ENCODE measurements around the gene MYOZ3. TPM values are rescaled to one million over a fixed set of nuclear protein-coding genes. Genes with fewer than 3 reads are reported as not detected.

Gene MYOZ3
- total RNA-seq, 1 experiment from 2014 or later: not detected

DNA sequence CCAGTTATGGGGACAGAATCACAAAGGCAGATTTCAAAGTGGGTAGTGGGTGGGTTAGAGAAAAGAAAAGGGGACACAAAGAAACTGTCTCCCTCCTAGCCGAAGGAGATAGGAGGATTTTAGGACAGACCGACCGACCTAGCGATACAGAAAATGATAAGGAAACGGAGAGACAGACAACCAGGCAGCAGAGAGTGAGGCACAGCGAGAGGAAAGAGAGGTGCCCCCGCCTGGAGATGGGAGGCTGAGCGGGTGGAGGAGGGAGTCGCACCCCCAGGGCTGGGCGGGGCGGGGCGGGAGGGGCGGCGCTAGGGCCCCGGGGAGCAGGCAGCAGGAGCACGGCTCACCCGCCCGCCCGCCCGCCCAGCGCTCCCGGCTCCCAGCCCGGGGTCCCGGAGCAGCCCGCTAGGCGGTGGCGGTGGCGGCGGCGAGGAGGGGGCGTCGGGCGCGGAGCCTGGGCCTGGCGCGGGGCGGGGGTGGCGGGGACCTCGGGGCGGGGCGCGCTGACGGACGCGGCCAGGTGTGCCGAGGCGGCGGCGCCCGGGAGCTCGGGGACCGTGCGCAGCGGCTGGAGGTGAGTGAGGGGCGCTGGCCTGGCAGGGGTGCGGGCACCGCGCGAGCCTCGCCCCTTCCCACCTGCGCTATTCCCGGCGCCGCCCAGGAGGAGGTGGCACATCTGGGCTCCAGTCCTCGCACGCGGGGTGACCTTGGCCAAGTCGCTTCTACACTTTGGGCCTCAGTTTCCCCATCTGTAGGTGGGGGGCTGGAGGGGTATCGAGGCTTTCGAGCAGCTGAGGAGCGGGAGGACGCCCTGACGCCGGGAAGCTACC lies 36.5 kb upstream of the MYOZ3 start:
- POLR2A ChIA-PET (ENCODE audit: unreplicated experiment): no interaction called here

DNA sequence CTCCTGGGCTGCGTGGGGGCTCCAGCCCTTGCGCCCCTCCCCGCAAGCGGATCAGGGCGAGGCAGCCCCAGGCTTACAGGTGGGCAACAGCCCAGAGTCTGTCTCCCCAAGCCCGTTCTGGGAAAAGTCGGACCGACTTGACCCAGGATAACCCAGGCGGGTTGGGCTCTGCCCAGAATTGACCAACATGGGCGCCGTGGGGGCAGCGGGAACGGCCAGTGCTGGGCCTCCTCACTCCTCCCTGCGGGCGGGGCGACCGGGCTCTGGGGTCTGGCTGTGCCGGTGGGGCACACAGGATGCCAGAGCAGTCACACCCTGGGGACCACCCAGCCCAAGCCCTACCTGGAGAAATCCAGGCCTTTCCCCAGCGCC lies 35.9 kb upstream of the MYOZ3 start:
- no peak for TF ChIP-seq EZH2 (IDR thresholded peaks at IDR 0.05; ENCODE audit: low read depth)
- TF ChIP-seq, protein P1, sequence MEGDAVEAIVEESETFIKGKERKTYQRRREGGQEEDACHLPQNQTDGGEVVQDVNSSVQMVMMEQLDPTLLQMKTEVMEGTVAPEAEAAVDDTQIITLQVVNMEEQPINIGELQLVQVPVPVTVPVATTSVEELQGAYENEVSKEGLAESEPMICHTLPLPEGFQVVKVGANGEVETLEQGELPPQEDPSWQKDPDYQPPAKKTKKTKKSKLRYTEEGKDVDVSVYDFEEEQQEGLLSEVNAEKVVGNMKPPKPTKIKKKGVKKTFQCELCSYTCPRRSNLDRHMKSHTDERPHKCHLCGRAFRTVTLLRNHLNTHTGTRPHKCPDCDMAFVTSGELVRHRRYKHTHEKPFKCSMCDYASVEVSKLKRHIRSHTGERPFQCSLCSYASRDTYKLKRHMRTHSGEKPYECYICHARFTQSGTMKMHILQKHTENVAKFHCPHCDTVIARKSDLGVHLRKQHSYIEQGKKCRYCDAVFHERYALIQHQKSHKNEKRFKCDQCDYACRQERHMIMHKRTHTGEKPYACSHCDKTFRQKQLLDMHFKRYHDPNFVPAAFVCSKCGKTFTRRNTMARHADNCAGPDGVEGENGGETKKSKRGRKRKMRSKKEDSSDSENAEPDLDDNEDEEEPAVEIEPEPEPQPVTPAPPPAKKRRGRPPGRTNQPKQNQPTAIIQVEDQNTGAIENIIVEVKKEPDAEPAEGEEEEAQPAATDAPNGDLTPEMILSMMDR (conservative IDR thresholded peaks at IDR 0.05): no peak
- Histone ChIP-seq H3K4me2 (peak overlapping the region; percentile 79), H2AFZ (no peak overlapping the region), H3K9me3 (ENCODE audit: insufficient read depth, low read depth) (no peaks in the 10 kb centered on the region), H3F3A (ENCODE audit: insufficient read depth, low read depth) (peaks cover 14% of the 10 kb centered on the region; the same call in 1 of the 2 replicates), H3K9me2 (ENCODE audit: insufficient read depth) (no peaks in the 10 kb centered on the region), H3K36me3 (ENCODE audit: low read depth) (no peaks in the 10 kb centered on the region), H3K79me2 (ENCODE audit: low read depth) (no peaks in the 10 kb centered on the region), H3K4me3 (peak overlapping the region; percentile 45; the same call in 1 of the 2 replicates), H4K20me1 (ENCODE audit: insufficient read depth) (no peaks in the 10 kb centered on the region), H3K4me1 (replicated peaks; ENCODE audit: insufficient read depth) (no peaks in the 10 kb centered on the region; the same call in 1 of the 2 replicates), H3K27ac (no peak overlapping the region), H3K27me3 (ENCODE audit: insufficient read depth, low read depth) (peaks cover 41% of the 10 kb centered on the region)
- ChIA-PET CTCF (no interaction called here), POLR2A (ENCODE audit: unreplicated experiment) (no interaction called here)
- intact Hi-C loops (cut with micrococcal nuclease; ENCODE audit: unreplicated experiment): no loop called here
- DNase-seq: no peak
- BruUV-seq (replicated peaks): no TSS peak

More for the DNA sequence above, 36.5 kb upstream of the MYOZ3 start:
- BruUV-seq (replicated peaks): no TSS peak
- no peak for DNase-seq
- Histone ChIP-seq H3K4me2 (peak overlapping the region; percentile 79), H3F3A (ENCODE audit: insufficient read depth, low read depth) (peaks cover 10% of the 10 kb centered on the region; the same call in 1 of the 2 replicates), H3K9me3 (ENCODE audit: insufficient read depth, low read depth) (no peaks in the 10 kb centered on the region), H4K20me1 (ENCODE audit: insufficient read depth) (no peaks in the 10 kb centered on the region), H2AFZ (no peak overlapping the region), H3K27me3 (ENCODE audit: insufficient read depth, low read depth) (peaks cover 41% of the 10 kb centered on the region), H3K79me2 (ENCODE audit: low read depth) (no peaks in the 10 kb centered on the region), H3K4me1 (replicated peaks; ENCODE audit: insufficient read depth) (no peaks in the 10 kb centered on the region; the same call in 1 of the 2 replicates), H3K36me3 (ENCODE audit: low read depth) (no peaks in the 10 kb centered on the region), H3K9me2 (ENCODE audit: insufficient read depth) (no peaks in the 10 kb centered on the region), H3K4me3 (peak overlapping the region; percentile 45; the same call in 1 of the 2 replicates), H3K27ac (no peak overlapping the region)
- CTCF ChIA-PET: interaction anchor here (0.5 kb wide), 1 partner anchor 543 kb away, joined by 12 read pairs; no protein-coding TSS in a partner anchor
- intact Hi-C loops (cut with micrococcal nuclease; ENCODE audit: unreplicated experiment): no loop called here
- TF ChIP-seq, protein P1 (conservative IDR thresholded peaks at IDR 0.05): no peak
- no peak for TF ChIP-seq EZH2 (IDR thresholded peaks at IDR 0.05; ENCODE audit: low read depth)

DNA sequence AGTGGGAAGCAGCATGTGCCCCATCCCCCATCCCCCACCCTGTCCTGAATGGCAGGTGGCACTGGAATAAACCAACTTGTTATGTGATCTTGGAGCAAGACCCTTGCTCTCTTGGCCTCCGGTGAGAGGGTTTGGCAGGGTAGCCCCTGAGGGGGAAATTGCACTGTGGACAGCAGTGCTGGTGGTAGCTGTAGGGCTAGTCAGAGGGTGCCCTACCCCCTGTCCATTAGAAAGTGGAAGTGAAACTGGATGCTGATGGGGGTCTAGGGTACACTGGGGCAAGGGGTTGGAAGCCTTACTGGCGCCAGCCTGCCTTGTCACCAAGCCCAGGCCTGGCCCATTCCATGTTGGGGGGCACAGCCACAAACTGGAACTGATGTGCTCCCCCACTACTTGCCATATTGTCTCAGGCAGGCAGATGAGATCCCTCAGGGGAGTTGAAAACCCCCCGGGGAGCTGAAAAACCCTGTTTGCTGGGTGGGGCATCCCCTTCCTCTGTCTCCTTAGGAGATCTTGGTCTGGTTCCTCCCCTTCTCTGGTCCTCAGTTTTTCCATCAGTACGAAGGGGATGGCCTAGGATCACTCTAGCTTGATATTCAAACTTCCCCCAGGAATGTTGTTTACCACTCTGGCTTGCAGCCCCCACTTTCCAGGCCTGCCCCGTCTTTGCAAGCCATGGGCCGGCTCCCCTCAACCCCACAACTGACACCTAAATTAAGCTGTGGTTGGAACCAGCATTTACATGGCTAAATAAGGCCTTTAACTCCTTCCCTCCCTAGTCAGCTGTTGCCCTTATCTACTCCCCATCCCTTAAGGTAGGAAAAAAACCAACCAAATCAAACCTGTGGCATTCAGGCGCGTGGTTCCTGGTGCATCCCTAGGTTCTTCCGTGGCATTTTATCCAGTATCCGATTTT lies 35.0 kb upstream of the MYOZ3 start:
- H3K4me2 ChIP-seq: no peak overlapping the region

More for the DNA sequence above, 35.0 kb upstream of the MYOZ3 start:
- no peaks in the 10 kb centered on the region for H3K79me2 ChIP-seq (ENCODE audit: low read depth)
- no peaks in the 10 kb centered on the region for H3K36me3 ChIP-seq (ENCODE audit: low read depth)
- H4K20me1 ChIP-seq (ENCODE audit: insufficient read depth): no peaks in the 10 kb centered on the region
- peaks cover 14% of the 10 kb centered on the region; the same call in 1 of the 2 replicates for H3F3A ChIP-seq (ENCODE audit: insufficient read depth, low read depth)
- no peak overlapping the region for H3K4me3 ChIP-seq
- no peak overlapping the region for H2AFZ ChIP-seq
- POLR2A ChIA-PET (ENCODE audit: unreplicated experiment): interaction anchor here (0.6 kb wide), 1 partner anchor 40 kb away, joined by 4 read pairs; no protein-coding TSS in a partner anchor
- no peak for DNase-seq
- CTCF ChIA-PET: no interaction called here
- BruUV-seq (replicated peaks): no TSS peak
- intact Hi-C loops (cut with micrococcal nuclease; ENCODE audit: unreplicated experiment): no loop called here
- H3K9me2 ChIP-seq (ENCODE audit: insufficient read depth): no peaks in the 10 kb centered on the region
- H3K9me3 ChIP-seq (ENCODE audit: insufficient read depth, low read depth): no peaks in the 10 kb centered on the region
- H3K4me1 ChIP-seq (replicated peaks; ENCODE audit: insufficient read depth): no peaks in the 10 kb centered on the region; the same call in 1 of the 2 replicates
- peaks cover 41% of the 10 kb centered on the region for H3K27me3 ChIP-seq (ENCODE audit: insufficient read depth, low read depth)
- H3K27ac ChIP-seq: no peak overlapping the region
- TF ChIP-seq EZH2 (IDR thresholded peaks at IDR 0.05; ENCODE audit: low read depth): no peak
- TF ChIP-seq, protein P1 (conservative IDR thresholded peaks at IDR 0.05): no peak
